BLaER1 treated with 17β-estradiol and CSF1 and Interleukin-3, amounts not matched to agents 10 nM and 100 nM (cell line): ENCODE results near the gene GPC1.

Source experiments
- H3K27ac ChIP-seq, 11 experiments: shearing (Covaris generic); formaldehyde crosslinking; 2 replicates each; pipeline ENCODE4 v1.8.1; 2022
- H3K27me3 ChIP-seq, 11 experiments: shearing (Covaris generic); formaldehyde crosslinking; 2 replicates each; pipeline ENCODE4 v1.8.1; 2022
- H3K36me3 ChIP-seq, 11 experiments: shearing (Covaris generic); formaldehyde crosslinking; 2 replicates each; pipeline ENCODE4 v1.8.1; 2022
- H3K4me1 ChIP-seq, 10 experiments: shearing (Covaris generic); formaldehyde crosslinking; 2 replicates each; pipeline ENCODE4 v1.8.1; 2022
- H3K4me2 ChIP-seq, 11 experiments: shearing (Covaris generic); formaldehyde crosslinking; 2 replicates each; pipeline ENCODE4 v1.8.1; 2022
- H3K4me3 ChIP-seq, 10 experiments: shearing (Covaris generic); formaldehyde crosslinking; 2 replicates each; pipeline ENCODE4 v1.8.1; 2022
- H3K9ac ChIP-seq, 11 experiments: shearing (Covaris generic); formaldehyde crosslinking; 2 replicates each; pipeline ENCODE4 v1.8.1; 2022
- H3K9me3 ChIP-seq, 11 experiments: shearing (Covaris generic); formaldehyde crosslinking; replicated peaks in 1 of 11; 2 replicates each; pipeline ENCODE4 v1.8.1; 2022
- H4K20me1 ChIP-seq, 11 experiments: shearing (Covaris generic); formaldehyde crosslinking; 2 replicates each; pipeline ENCODE4 v1.8.1; 2022
- Cebpa-rat ChIP-seq, 11 experiments: shearing (Covaris generic); IDR thresholded peaks; 2 replicates each; pipeline ENCODE4 v1.8.1; 2022

The GPC1 gene

GRCh38 chr2:240453461-240454105 is 18.1 kb downstream of the GPC1 start:
- Histone ChIP-seq H3K27me3 (peaks cover 53 to 76% (median 59%) of the 10 kb centered on the region in 11 experiments), H4K20me1 (peaks cover 0 to 95% (median 90%) of the 10 kb centered on the region in 11 experiments; a peak in 19 of 22 replicates), H3K4me2 (peak overlapping the region in 5 of 11 experiments; percentile 29 to 64 (median 47); a peak in 7 of 22 replicates), H3K9me3 (no peaks in the 10 kb centered on the region), H3K4me1 (peaks cover 15 to 47% (median 37%) of the 10 kb centered on the region in 10 experiments), H3K36me3 (no peaks in the 10 kb centered on the region), H3K9ac (no peak overlapping the region), H3K27ac (no peak overlapping the region), H3K4me3 (peak overlapping the region in 3 of 10 experiments; percentile 15 to 42 (median 39); a peak in 4 of 20 replicates)
- TF ChIP-seq Cebpa-rat (IDR thresholded peaks at IDR 0.05) = no peak

- Histone ChIP-seq H3K9ac (no peak overlapping the region), H3K4me1 (peaks cover 15 to 54% (median 44%) of the 10 kb centered on the region in 10 experiments), H3K27ac (no peak overlapping the region), H3K4me2 (no peak overlapping the region; a peak in 1 of 22 replicates), H3K36me3 (no peaks in the 10 kb centered on the region), H3K9me3 (no peaks in the 10 kb centered on the region), H3K27me3 (peaks cover 53 to 76% (median 59%) of the 10 kb centered on the region in 11 experiments), H4K20me1 (peaks cover 0 to 95% (median 90%) of the 10 kb centered on the region in 11 experiments; a peak in 19 of 22 replicates), H3K4me3 (peak overlapping the region in 1 of 10 experiments; percentile 19; a peak in 1 of 20 replicates)
- no peak for TF ChIP-seq Cebpa-rat (IDR thresholded peaks at IDR 0.05)
Measured at GRCh38 chr2:240454106-240454901, 18.8 kb downstream of the GPC1 start.

GRCh38 chr2:240455272-240455646 is 19.8 kb downstream of the GPC1 start:
- Histone ChIP-seq H3K9ac (no peak overlapping the region), H4K20me1 (peaks cover 0 to 95% (median 90%) of the 10 kb centered on the region in 11 experiments; a peak in 19 of 22 replicates), H3K4me3 (no peak overlapping the region), H3K4me1 (peaks cover 12 to 54% (median 46%) of the 10 kb centered on the region in 10 experiments), H3K27me3 (peaks cover 53 to 66% (median 58%) of the 10 kb centered on the region in 11 experiments), H3K4me2 (no peak overlapping the region), H3K27ac (no peak overlapping the region), H3K9me3 (no peaks in the 10 kb centered on the region), H3K36me3 (no peaks in the 10 kb centered on the region)
- no peak for TF ChIP-seq Cebpa-rat (IDR thresholded peaks at IDR 0.05)

GRCh38 chr2:240455647-240456446 is 20.4 kb downstream of the GPC1 start:
- Histone ChIP-seq H3K4me1 (peaks cover 6 to 52% (median 43%) of the 10 kb centered on the region in 10 experiments), H3K4me2 (no peak overlapping the region), H3K9me3 (no peaks in the 10 kb centered on the region), H3K27ac (no peak overlapping the region), H4K20me1 (peaks cover 0 to 95% (median 90%) of the 10 kb centered on the region in 11 experiments; a peak in 19 of 22 replicates), H3K4me3 (no peak overlapping the region), H3K9ac (no peak overlapping the region), H3K27me3 (peaks cover 51 to 62% (median 58%) of the 10 kb centered on the region in 11 experiments), H3K36me3 (no peaks in the 10 kb centered on the region)
- TF ChIP-seq Cebpa-rat (IDR thresholded peaks at IDR 0.05) = no peak

GRCh38 chr2:240456447-240457222 is 21.2 kb downstream of the GPC1 start:
- Histone ChIP-seq H3K9me3 (no peaks in the 10 kb centered on the region), H3K4me3 (no peak overlapping the region), H3K9ac (no peak overlapping the region), H3K4me2 (no peak overlapping the region), H3K36me3 (no peaks in the 10 kb centered on the region), H3K27ac (no peak overlapping the region), H3K27me3 (peaks cover 47 to 57% (median 51%) of the 10 kb centered on the region in 11 experiments), H3K4me1 (peaks cover 0 to 44% (median 37%) of the 10 kb centered on the region in 10 experiments; a peak in 18 of 20 replicates), H4K20me1 (peaks cover 0 to 95% (median 89%) of the 10 kb centered on the region in 11 experiments; a peak in 19 of 22 replicates)
- TF ChIP-seq Cebpa-rat (IDR thresholded peaks at IDR 0.05) = no peak

- Histone ChIP-seq H3K27ac (no peak overlapping the region), H3K4me1 (peaks cover 0 to 40% (median 29%) of the 10 kb centered on the region in 10 experiments; a peak in 17 of 20 replicates), H3K4me3 (no peak overlapping the region), H3K4me2 (peak overlapping the region in 3 of 11 experiments; percentile 70 to 82 (median 73); a peak in 4 of 22 replicates), H4K20me1 (peaks cover 0 to 95% (median 84%) of the 10 kb centered on the region in 11 experiments; a peak in 19 of 22 replicates), H3K9ac (no peak overlapping the region), H3K9me3 (no peaks in the 10 kb centered on the region), H3K36me3 (no peaks in the 10 kb centered on the region), H3K27me3 (peaks cover 39 to 49% (median 43%) of the 10 kb centered on the region in 11 experiments)
- TF ChIP-seq Cebpa-rat (IDR thresholded peaks at IDR 0.05) = no peak
Measured at GRCh38 chr2:240457223-240458043, 22.0 kb downstream of the GPC1 start.

- no peak for TF ChIP-seq Cebpa-rat (IDR thresholded peaks at IDR 0.05)
- Histone ChIP-seq H3K4me1 (peaks cover 0 to 42% (median 26%) of the 10 kb centered on the region in 10 experiments; a peak in 17 of 20 replicates), H3K4me2 (peak overlapping the region in 9 of 11 experiments; percentile 15 to 82 (median 67); a peak in 18 of 22 replicates), H3K9ac (peak overlapping the region in 1 of 11 experiments; percentile 7; a peak in 1 of 22 replicates), H3K9me3 (no peaks in the 10 kb centered on the region), H3K4me3 (no peak overlapping the region), H3K36me3 (no peaks in the 10 kb centered on the region), H3K27me3 (peaks cover 33 to 42% (median 37%) of the 10 kb centered on the region in 11 experiments), H3K27ac (no peak overlapping the region), H4K20me1 (peaks cover 0 to 97% (median 82%) of the 10 kb centered on the region in 11 experiments; a peak in 19 of 22 replicates)
Measured at GRCh38 chr2:240458044-240458899, 22.8 kb downstream of the GPC1 start.
